Measurements from ENCODE around the gene MORN3.
"Not testable (repeated sequence)": the region's sequence is repeated elsewhere in the genome, so short reads cannot be mapped to it uniquely, and the experiment has no call there.

Gene MORN3

GRCh38 chr12:121637231-121637914 lies 32.1 kb downstream of the MORN3 start:
- DNase-seq: peak; percentile 70

- no peak for DNase-seq
Observed at GRCh38 chr12:121634836-121635235, 34.6 kb downstream of the MORN3 start.

DNA sequence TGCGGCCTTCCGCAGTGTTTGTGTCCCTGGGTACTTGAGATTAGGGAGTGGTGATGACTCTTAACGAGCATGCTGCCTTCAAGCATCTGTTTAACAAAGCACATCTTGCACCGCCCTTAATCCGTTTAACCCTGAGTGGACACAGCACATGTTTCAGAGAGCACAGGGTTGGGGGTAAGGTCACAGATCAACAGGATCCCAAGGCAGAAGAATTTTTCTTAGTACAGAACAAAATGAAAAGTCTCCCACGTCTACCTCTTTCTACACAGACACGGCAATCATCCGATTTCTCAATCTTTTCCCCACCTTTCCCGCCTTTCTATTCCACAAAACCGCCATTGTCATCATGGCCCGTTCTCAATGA lies 35.6 kb downstream of the MORN3 start:
- not testable (repeated sequence) for DNase-seq

DNA sequence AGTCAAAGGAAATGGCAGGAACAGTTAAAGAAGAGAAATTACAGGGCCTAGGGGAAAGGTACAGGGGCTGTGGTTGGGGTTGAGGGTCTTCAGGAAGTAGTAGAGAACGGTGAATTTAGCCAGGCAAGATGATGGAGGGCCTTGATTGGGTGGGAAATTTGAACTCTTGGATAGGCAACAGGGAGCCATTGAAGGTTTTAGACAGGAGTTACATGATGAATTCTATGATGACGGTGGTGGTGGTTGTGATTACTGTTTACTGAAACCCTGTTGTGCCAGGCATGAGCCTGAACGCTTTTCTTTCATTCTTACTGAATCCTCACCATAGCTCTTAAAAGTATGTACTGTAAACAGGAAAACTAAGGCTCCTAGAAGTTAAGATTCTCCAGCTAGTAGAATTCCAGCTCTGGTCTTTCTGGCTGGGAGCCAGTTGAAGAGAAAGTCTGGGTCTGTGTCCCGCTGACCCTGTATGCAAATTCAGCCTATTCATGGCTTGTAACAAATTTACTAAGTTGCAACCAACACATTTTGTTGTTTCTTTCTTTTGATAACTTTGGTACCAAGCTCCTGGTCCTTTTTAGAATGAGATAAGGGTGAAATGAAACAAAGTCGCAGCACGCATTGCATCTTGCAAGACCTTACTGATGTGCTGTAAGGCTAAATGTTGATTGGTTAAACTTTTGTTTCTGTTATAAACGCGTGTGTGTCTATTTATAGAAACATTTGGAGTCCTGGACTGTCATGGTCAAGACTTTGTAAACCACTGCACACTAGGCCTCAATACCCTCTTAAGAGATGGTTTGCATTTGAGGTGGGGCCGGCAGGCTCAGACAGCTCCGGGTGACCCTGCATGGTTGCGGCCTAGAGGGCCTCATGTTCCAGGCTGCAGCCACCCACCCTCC lies 37.1 kb downstream of the MORN3 start:
- no peak for DNase-seq

DNA sequence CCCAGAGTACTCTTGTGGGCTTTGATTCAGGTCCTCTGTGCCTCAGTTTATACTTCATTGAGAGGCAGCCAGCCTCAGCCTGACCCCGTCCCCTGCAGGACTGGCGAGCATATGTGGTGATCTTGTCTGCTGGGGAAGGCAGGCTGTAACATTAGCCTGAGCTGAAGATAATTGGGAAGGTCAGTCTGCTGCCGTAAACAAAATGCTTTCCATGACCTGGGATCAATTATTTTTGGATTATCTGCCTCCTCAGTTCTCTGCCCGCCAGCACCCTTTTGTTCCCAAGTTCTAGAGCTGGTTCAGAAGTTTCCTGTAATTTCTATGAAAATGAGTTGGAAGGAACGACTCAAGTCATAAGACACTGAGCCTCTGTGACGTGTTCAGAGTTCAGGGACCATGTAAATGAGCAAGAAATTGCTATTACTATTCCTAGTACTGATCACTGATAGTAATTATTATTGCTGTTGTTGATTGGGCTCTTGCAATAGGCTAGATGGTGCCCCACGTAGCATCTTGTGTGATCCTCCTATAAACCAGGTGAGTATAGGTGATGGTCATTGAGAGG lies 38.6 kb downstream of the MORN3 start:
- no peak for DNase-seq

GRCh38 chr12:121628536-121628935 lies 40.9 kb downstream of the MORN3 start:
- no peak for DNase-seq

GRCh38 chr12:121628037-121628436 lies 41.4 kb downstream of the MORN3 start:
- DNase-seq: no peak

DNA sequence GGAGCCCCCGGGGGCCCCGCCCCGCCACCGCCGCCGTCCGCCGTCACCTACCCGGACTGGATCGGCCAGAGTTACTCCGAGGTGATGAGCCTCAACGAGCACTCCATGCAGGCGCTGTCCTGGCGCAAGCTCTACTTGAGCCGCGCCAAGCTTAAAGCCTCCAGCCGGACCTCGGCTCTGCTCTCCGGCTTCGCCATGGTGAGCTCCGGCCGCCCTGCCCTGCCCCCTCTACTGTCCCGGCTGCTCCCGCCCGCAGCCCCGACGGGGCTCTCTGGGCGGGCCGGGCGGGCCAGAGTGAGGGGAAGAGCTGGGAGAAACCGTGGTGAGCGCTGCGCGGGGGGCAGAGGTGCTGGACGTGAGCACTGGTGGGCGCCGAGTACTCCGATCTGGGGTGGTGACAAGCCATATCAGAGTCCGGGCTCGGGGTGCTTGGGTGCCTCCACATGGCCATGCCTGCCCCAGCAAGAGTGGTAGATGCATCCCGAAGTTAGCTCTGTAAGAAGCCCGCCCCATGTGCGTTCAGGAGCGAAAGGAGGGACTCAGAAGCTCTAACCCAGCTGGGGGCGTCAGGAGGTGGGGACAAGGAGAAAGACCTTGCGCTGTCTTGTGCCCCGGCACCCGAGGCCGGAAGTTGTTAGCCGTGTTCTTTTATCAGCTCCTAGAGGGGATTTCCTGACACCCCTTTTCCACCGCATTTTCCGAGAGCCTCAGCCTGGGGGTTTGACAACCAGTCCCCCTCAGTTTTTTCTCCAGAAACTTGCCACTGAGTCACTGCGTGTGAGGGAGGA lies 42.4 kb downstream of the MORN3 start:
- peak; percentile 76 for DNase-seq

GRCh38 chr12:121626087-121626852 lies 43.2 kb downstream of the MORN3 start, which contains the start of gene ORAI1:
Gene ORAI1 (plus strand): TSS chr12:121626530.
- peak; percentile 98 for DNase-seq

DNA sequence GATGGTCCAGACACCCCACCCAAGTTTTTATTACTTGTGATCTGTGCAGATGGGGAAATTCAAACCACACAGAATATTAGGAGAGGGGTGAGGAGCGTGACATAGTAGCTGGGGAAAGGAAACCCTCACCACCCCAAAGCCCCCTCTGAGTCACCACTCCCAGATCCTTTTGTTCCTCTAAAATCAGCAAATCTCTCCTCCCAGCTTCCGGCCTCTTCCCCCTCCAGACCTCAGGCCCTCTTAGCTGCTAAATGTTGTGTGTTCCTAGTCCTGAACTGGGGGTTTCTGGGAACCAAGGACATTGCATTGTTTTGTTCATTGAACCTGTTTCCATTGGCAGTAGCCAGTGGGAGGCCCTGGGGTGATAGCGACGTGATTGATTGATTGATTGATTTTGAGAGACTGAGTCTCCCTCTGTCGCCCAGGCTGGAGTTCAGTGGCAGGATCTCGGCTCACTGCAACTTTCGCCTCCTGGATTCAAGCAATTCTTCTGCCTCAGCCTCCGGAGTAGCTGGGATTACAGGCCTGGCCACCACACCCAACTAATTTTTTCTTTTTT lies 49.0 kb downstream of the MORN3 start:
- DNase-seq: no peak

GRCh38 chr12:121618659-121619233 lies 50.7 kb downstream of the MORN3 start:
- DNase-seq: no peak

- no peak for DNase-seq
Observed at GRCh38 chr12:121614872-121615467, 54.5 kb downstream of the MORN3 start.

- DNase-seq: no peak
Observed at GRCh38 chr12:121613462-121613861, 56.0 kb downstream of the MORN3 start.

DNA sequence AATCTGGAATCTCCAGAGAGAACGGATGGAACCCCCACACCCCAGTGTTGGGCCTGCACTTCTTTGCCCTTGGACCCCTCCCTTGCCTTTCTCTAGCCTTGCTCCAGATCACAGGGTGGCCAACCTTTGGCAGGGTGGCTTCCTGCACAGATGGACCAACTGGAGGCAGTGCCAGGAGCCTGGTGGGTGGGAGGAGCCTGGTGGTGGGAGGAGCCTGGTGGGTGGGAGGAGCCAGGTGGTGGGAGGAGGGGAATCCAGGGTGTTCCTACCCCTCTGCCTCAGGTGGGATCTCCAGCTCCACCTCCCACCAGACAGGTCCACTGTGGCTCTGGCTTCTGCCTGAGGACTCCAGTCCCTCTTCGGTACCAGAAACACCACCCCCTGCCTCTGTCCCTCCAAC lies 58.1 kb downstream of the MORN3 start:
- DNase-seq: peak; percentile 18

DNA sequence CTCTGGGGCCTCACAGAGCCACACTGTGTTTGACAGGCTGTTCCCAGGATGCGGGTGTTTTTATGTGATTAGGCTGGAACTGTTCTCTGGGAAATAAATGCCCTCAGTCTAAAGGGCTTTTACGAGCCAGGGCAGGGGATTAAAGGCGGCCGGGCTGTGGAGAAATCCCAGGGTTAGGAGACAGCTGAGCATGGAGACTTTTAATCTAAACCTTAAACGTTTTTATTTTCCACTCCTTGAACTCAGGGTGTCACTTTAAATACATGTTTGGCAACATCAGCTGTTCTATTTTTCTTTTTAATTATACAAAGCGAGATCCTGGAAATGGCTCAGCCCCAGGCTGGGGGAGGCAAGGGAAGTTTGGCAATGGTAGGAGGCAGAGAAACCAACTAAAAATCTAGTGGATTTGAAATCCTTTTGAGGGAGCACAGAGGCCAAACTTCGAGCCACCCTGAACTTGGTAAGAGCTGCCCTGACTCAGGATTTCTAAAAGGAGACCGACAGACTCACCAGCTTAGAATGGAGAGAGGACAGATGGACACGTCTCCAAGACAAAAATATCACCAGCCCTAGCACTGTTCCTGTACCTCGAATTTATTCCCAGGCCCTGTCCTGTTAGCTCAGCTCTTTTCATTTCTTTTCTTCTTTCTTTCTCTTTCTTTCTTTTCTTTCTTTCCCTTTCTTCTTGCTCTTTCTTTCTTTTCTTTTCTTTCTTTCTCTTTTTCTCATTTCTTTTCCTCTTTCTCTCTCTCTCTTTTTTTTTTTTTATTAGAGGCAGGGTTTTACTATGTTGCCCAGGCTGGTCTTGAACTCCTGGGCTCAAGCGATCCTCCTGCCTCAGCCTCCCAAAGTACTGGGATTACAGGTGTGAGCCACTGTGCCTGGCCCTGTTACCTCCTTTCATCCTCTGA lies 59.0 kb downstream of the MORN3 start:
- no peak for DNase-seq

- no peak for DNase-seq
Observed at GRCh38 chr12:121608301-121608700, 61.2 kb downstream of the MORN3 start.

DNA sequence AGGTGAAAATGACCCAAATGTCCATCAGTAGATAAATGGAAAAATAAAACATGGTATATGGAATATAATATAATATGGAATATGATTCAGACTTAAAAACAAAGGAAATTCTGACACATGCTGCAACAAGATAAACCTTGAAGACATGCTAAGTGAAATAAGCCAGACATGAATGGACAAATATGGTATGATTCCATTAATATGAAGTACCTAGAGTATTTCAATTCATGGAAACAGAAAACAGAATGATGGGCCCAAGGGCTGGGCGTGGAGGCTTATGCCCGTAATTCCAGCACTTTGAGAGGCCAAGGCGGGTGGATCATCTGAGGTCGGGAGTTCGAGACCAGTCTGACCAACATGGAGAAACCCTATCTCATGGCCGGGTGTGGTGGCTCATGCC lies 65.9 kb downstream of the MORN3 start:
- no peak for DNase-seq

DNA sequence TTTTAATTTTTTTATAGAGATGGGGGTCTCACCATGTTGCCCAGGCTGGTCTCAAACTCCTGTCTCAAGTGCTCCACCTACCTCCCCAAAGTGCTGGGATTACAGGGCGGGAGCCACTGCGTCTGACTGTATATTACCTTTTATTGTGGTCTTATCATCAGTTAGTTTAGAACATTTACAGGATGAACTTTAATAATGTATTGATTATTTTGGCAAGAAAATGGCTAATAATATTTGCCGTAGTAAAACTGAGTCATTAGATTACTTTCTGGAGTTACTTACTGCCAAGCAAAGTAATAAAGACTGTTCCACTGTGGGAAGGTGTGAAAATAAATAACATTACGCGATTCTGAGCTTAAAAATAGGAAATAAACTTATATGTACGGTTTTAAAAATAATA lies 66.7 kb downstream of the MORN3 start:
- DNase-seq: no peak

DNA sequence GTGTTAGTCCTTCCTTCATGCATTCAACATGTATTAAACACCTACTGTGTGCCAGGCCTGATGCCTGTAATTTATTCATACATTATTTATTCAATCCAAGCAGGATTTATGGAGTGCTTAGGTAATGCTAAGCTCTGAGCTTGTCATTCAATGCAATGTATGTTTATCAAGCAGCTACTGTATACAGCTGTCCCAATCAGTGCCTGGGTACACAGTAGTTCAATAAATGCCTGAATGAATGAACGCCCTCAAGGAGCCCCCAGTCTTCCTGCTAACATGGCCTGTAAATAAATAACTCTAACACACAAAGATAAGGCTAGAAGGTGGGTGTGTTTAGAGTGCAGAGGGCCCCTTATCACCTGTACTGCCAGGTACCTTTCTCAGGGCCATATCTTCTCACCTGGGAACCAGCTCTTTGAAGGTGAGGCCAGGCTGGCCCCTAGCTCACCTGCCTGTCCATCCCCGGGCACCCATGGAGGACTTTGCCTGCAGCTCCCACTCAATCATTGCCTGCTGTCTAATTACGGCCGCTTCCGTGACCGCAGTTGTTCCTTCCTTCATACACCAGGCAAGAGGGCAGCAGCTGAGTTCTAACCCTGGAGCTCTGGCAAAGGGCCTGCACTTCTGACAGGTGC lies 68.6 kb downstream of the MORN3 start:
- no peak for DNase-seq

Data from CD4-positive, alpha-beta T cell treated with Interleukin-6 for 4 hours (primary cell).